HepG2 (cell line): ENCODE data around the gene GNL1. TPM values are rescaled to one million over a fixed set of nuclear protein-coding genes. Genes with fewer than 3 reads are reported as not detected.
A peak's percentile ranks its signal among the peaks of the same experiment; 100 is the strongest.

Source experiments
- ELF3 ChIP-seq: IDR thresholded peaks from 2 replicates; pipeline ENCODE4 v1.6.1; 2016; ENCODE audit warnings: missing genetic modification reagents, missing compliant biosample characterization
- GATAD2A ChIP-seq: IDR thresholded peaks from 2 replicates; pipeline ENCODE4 v1.6.1; 2016
- HNF4G ChIP-seq, 2 experiments: sonication (generic) in 1 of 2; formaldehyde crosslinking in 1 of 2; IDR thresholded peaks; 2 replicates each; pipeline versions ENCODE4 v1.4.0 to v1.6.1; 2011 to 2020; ENCODE audit warnings: borderline replicate concordance in 2 of 2, low read depth in 2 of 2, mild to moderate bottlenecking in 2 of 2, low read length in 1 of 2, missing genetic modification reagents in 1 of 2, moderate library complexity in 1 of 2
- KIAA2018 ChIP-seq: sonication (generic); formaldehyde crosslinking; IDR thresholded peaks from 2 replicates; pipeline ENCODE4 v1.5.0; 2020; ENCODE audit warnings: mild to moderate bottlenecking, missing genetic modification reagents, borderline replicate concordance
- MTA1 ChIP-seq: sonication (generic); formaldehyde crosslinking; IDR thresholded peaks from 2 replicates; pipeline ENCODE4 v1.4.0; 2020; ENCODE audit warnings: missing genetic modification reagents, mild to moderate bottlenecking, borderline replicate concordance
- PBX3 ChIP-seq: sonication (generic); formaldehyde crosslinking; IDR thresholded peaks from 2 replicates; pipeline ENCODE4 v1.8.1; 2023; ENCODE audit warnings: missing genetic modification reagents, inconsistent platforms, borderline replicate concordance
- RFXAP ChIP-seq: sonication (generic); formaldehyde crosslinking; IDR thresholded peaks from 2 replicates; pipeline ENCODE4 v1.4.0; 2020; ENCODE audit warnings: missing genetic modification reagents, borderline replicate concordance
- SNAI1 ChIP-seq: sonication (generic); formaldehyde crosslinking; IDR thresholded peaks from 2 replicates; pipeline ENCODE4 v1.5.0; 2020; ENCODE audit warnings: mild to moderate bottlenecking, missing genetic modification reagents, borderline replicate concordance
- ZBTB4 ChIP-seq: sonication (generic); formaldehyde crosslinking; IDR thresholded peaks from 2 replicates; pipeline ENCODE4 v1.4.0; 2020; ENCODE audit warnings: missing genetic modification reagents, mild to moderate bottlenecking, borderline replicate concordance
- ZBTB43 ChIP-seq: sonication (generic); formaldehyde crosslinking; conservative IDR thresholded peaks from 2 replicates; pipeline ENCODE4 v1.4.0; 2020; ENCODE audit warnings: missing genetic modification reagents
- ZNF317 ChIP-seq: sonication (generic); formaldehyde crosslinking; IDR thresholded peaks from 2 replicates; pipeline ENCODE4 v1.5.0; 2020; ENCODE audit warnings: mild to moderate bottlenecking, missing genetic modification reagents
- ZNF546 ChIP-seq: sonication (generic); formaldehyde crosslinking; conservative IDR thresholded peaks from 2 replicates; pipeline ENCODE4 v1.8.1; 2023; ENCODE audit warnings: mild to moderate bottlenecking, missing genetic modification reagents
- ZNF605 ChIP-seq: sonication (generic); formaldehyde crosslinking; IDR thresholded peaks from 2 replicates; pipeline ENCODE4 v1.8.0; 2022; ENCODE audit warnings: mild to moderate bottlenecking, missing genetic modification reagents
- polyA plus RNA-seq, 8 experiments: library from polyadenylated mRNA; depleted of rRNA in 3 of 8; stranded (reverse) in 7 of 8; unstranded in 1 of 8; fragments of >200 nt; fragmentation: Illumina TruSeq in 4 of 8; extraction: Trizol in 4 of 8; gene quantifications; 2 replicates each; pipeline versions ENCODE4 v1.2.1 to v1.2.3, GENCODE V29; 2011 to 2016; ENCODE audit warnings: low read depth in 4 of 8, missing spikeins in 1 of 8, mixed read lengths in 1 of 8; ENCODE audit not compliant: insufficient read depth in 1 of 8
- total RNA-seq, 5 experiments: library from RNA; depleted of rRNA; stranded (reverse); fragments of >200 nt; fragmentation: Illumina TruSeq; extraction: Trizol; gene quantifications; 2 replicates each; pipeline ENCODE4 v1.2.3, GENCODE V29; 2016; ENCODE audit warnings: low read depth in 1 of 5

GNL1 gene
- total and polyA plus RNA-seq, 2 of the 13 experiments (the other 11 are each of a cell fraction or from before 2014, with no cell fraction given): 35.0 to 55.6 TPM

- TF ChIP-seq KIAA2018 (CRISPR knock-in tag) (0 out of 2 replicates have a peak, but pooled peaks have one; percentile 27), RFXAP (CRISPR knock-in tag) (peak; percentile 91), ZBTB4 (CRISPR knock-in tag) (0 out of 2 replicates have a peak, but pooled peaks have one; percentile 40), ZBTB43 (CRISPR knock-in tag) (peak; percentile 32; the same call in 1 of the 2 replicates), MTA1 (CRISPR knock-in tag) (no peak), ZNF605 (CRISPR knock-in tag) (peak; percentile 96), ZNF546 (CRISPR knock-in tag) (peak; percentile 63; the same call in 1 of the 2 replicates), SNAI1 (CRISPR knock-in tag) (no peak), ZNF317 (CRISPR knock-in tag) (peak; percentile 92), PBX3 (no peak), HNF4G (IDR thresholded peaks at IDR 0.05; ENCODE audit: borderline replicate concordance, low read depth, low read length) (peak; percentile 24; the same call in 1 of the 2 replicates), HNF4G (CRISPR knock-in tag; IDR thresholded peaks at IDR 0.05; ENCODE audit: borderline replicate concordance, low read depth) (peak; percentile 34; the same call in 1 of the 2 replicates), GATAD2A (CRISPR knock-in tag) (peak; percentile 83), ELF3 (CRISPR knock-in tag) (peak; percentile 96)
Observed at GRCh38 chr6:30515944-30516753, 40.1 kb downstream of the GNL1 start (continued).
